HS-5 (cell line): ENCODE data around the gene ADRB1.

Experiments used
- DNase-seq: peaks from one replicate; pipeline ENCODE4 v3.0.0-alpha.2; 2012; ENCODE audit warnings: low read depth

ADRB1 gene

DNA sequence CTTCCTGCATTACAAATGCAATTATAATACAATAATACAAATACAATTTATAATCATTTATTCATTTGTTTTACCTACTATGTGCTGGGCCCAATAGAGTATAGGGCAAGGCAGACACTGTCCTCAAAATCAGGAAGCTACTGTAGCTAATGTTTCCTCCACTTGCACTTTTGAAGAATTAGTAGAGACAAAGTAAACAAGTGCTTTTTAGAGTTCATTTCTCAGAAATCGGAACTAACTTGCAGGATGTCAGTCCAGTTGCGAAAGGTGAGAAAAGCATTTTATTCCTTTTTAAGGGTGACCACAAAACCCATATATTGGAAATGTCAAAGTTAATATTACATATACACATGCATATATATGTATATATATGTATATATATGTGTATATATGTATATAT lies 14.2 kb downstream of the ADRB1 start:
- no peak for DNase-seq

DNA sequence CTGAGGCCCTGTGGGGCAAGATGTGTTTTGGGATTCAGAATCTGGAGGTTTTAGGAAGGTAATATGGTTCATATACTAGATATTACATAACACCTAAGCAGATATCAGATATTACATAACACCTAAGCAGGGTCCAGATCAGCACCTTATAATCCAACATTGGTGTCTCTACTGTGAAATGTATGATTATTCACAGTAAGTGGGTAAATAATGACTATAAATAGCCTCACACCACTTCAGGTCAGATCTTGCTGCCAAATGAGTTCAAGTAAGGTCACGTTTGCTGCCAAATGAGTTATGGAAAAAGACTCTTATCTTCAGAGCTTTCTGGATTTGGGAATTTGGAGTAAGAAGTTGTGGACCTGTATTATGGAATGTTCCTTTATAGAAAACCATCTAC lies 14.6 kb downstream of the ADRB1 start:
- DNase-seq, result no peak

DNA sequence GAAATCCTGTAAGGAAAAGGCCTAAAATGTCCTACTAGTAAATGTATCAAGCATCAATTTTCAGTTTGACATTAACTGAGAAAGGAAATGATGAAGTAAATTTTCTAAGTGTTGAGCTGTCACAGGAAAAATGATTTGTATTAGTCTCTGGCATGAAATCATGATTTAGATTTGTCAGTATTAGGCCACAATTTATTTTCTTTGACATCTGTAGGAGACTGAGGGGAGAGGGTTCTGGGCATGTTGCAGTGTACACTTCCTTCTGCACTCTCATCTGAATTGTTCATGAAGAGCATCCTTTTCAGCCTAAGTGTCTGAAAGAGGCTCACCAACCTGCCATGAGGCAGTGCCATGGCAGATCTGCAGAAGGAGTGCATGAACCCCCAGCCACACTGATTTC lies 15.9 kb downstream of the ADRB1 start:
- DNase-seq, result no peak

DNA sequence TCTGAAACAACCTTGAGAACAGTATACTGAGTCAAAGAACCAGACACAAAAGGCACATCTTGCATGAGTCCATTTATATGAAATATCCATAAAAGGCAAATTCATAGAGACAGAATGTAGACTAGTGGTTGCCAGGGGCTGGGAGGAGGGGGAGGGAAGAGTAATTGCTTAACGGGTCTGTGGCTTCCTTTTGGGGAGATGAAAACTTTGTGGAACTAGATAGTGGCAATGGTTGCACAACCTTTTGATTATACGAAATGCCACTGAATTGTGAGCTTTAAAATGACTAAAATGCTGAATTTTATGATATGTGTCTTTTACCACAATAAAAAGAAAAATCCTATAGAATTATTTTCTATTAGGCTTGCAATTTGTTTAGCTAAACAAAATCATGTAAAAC lies 16.8 kb downstream of the ADRB1 start:
- DNase-seq, result no peak

DNA sequence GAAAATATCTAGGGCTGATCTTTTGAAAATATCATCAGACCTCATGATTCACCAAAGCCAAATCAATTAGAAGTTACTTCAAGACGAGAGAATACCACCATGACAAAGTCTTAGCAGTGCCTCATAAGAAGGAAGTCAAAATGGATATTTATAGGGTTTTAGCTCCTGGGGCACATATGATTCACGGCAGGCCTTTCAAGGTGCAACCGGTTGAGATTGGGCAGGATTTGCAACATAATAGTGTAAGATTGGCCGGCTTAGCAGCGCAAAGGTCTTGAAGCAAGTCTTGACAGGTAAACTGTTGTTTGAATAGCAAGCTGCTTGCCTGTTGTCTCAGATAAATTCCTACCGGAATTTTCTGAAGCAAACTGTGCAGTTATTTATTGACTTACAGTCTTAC lies 17.5 kb downstream of the ADRB1 start:
- no peak for DNase-seq

DNA sequence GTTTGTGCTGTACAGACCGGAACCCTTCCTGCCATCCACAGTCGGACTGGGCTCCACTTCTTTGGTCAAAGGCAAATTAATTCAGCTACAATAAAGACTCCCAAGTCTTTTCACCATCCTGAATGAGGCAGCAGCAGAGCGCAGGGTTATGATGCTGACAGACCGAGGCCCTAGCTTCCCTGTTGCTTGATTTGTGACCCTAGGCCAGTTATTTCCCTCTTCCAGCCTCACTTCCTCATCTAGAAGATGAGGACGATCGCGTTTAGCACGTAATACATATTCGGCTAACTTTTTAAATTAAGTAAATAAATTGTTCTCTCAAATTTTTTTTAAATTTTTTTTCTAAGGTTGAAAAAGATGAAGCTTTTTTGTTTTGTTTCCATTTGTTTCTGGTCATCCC lies 18.1 kb downstream of the ADRB1 start:
- no peak for DNase-seq

DNA sequence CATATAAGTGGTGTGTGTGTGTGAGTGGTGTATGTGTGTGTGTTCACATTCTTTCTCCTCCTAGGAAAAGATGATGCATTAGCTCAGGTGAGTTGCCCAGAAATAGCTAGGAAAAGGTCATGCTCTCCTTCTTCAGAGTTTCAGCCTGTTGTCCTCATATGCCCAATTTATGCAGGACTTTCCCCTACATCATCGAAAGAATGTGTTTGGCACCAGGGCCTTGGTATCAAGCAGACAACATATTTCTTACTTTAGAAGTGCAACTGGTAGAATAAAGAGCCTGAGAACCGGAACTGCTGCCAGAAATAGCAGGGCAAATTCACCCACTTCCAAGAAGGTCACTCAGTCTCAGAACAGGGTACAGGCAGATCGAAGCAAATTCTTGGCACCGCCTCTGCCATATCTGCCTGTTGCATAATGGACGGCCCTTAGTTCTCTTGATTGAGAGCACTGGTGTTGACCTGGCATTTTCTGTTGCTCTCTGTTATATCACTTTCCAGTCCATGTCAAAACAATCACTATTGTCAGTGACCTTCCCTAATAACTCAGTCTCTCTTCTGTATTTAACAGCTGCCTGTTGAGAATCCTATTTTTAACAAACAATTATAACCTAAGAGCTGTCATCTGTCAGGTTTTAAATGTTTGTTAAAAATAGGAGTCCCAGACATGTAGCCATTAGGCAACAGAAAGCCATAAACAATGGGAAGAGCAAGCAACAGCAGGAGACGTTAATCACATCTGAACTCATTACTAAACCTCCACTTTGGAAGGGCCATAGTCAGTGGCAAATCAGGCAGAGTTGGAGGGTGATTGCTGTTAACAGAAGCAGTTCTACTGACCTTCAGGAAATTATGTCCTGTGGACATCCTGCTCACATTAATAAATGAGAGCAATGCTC lies 20.7 kb downstream of the ADRB1 start:
- DNase-seq, result no peak

DNA sequence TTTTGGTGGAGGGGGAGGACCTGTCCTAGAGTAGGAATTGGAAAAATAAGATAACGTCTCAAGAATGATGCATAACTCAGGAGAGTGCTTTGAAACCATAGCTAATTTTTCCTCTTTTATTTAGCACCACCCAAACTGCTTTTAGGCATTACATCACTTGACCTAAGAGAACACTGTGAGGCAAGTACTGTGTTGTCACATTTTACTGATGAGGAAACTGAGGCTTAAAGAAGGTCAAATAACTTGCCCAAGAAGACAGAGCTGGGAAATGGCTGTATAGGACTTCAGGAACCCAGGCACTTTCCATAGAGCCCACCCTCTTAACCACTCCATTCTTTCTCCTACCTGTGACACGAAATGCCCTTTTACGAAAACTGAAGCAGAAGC lies 21.4 kb downstream of the ADRB1 start:
- no peak for DNase-seq

DNA sequence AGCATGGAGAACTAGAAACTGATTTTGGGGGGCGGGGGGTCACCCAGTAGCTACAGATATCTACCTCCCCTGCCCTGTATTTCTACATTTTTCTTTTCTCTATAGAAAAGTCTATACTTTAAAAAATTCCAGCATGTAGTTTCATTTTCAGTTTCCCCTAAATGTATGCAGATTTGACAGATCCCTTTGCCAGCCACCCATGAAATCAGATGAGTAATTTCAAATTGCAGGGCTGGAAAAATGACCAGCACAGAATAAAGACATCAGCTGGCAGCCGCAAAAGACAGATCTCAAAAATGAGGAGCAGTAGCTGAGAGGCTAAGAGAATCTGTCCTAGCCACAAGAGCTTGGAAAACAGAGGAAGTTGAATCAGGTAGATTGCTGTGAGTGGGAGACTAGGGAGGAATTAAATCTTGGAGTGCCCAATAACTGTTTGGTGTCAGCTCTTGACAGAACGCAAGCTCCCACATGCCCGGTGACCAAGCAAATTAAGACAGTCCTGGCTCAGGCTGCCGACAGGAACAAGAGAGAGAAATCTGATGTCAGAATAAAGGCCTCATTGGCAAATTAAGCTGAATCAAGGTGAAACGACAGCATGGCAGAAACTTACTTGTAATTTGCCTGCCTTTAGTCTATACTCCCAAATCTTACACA lies 24.5 kb downstream of the ADRB1 start:
- DNase-seq, result no peak

DNA sequence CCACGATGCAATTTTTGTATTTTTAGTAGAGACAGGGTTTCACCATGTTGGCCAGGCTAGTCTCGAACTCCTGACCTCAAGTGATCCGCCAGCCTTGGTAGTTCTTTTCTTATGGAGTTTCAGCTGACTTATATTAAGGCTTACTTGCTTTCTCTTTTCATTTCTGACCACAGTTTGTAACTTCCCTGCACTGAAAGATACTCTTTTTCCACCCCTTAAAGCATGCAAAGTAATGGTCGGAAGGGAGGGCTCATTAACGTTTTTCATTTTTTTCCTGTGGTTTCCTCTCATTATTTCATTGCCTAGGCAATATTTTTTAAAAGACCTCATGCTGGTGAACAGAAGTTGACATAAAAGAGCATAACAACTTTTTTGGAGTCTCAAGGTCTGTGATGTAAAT lies 27.0 kb downstream of the ADRB1 start:
- no peak for DNase-seq

DNA sequence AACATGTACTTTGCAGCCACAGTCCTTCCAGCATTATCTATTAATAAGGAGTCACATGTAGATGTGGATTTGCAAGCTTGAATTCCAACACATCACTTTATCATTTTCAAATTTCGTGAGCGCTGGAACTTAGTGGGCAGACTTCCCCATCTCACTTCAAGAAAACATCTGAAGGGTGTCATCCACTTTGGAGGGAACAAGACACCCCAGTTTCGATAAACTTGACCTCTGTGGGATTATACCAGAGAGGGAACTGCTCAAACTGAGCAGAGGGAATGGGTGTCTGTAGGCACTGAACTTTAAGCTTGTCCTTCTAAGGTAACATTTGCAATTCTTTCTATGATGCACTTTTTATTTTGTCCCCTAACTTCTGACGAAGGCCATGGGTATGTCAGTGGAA lies 27.5 kb downstream of the ADRB1 start:
- no peak for DNase-seq

DNA sequence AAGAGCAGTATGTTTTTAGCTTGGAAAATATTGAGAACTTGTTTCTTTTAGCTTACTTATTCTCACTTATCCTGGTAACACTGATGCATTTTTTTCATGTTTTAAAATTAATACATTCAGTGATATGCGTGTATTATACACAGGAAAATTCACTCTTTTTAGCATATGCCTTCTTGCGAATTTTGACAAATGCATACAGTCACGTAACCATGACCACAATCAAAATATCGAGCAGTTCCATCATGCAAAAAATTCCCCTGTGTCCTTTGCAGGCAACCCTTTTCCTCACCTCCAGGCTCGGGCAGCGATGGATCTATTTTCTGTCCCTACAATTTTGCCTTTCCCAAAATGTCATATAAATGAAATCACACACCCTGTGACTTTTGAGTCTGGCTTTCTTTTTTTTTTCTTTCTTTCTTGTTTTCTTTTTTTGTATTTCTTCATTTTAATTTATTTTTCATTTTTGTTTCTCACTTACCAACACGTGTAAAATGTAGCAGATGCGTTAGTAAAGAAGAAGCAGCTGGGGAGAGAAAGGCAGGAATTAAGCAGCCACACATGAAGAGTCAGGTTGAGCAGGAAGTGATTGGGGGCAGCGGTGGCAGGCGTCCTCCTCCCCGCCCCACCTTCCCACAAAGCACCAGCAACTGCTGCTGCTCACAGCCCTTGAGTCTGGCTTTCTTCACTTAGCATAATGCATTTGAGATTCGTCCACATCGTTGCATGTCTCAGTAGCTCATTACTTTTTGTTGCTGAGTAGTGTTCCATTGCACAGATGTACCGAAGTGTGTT lies 29.9 kb downstream of the ADRB1 start:
- no peak for DNase-seq

DNA sequence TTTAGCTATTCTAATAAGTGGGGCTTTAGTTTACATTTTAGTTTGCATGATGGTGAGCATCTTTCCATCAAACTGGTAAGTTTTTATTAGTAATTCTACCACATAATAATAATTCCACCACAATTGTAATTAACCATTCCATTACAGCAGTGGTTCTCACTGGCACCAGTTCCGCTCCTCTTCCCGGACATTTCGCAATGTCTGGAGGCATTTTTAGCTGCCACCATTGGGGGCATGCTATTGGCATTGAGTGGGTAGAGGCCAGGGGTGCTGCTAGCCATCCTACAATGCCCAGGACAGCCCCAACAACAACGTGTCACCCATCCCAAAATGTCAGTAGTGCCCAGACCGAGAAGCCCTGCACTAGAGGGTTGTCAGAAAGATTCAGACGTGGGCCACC lies 31.4 kb downstream of the ADRB1 start:
- DNase-seq, result no peak

DNA sequence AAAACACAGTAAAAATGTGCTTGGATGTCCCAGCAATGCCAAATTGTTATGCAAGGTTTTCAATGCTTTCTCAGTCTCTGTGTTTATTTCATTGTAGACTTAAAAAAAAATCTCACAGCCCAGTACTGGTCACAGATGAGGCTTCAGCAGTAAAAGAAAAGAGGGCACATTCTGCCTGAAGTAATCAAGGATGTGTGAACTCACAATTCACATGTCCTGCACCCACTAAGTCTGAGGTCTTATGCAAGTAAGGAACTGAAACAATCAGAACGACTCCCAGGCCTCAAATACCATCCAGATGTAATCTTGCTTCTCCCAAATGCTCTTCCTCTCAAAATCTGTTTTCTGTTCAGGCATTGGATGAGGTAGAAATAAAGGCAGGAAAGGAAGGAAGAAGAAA lies 33.7 kb downstream of the ADRB1 start:
- DNase-seq, result no peak

DNA sequence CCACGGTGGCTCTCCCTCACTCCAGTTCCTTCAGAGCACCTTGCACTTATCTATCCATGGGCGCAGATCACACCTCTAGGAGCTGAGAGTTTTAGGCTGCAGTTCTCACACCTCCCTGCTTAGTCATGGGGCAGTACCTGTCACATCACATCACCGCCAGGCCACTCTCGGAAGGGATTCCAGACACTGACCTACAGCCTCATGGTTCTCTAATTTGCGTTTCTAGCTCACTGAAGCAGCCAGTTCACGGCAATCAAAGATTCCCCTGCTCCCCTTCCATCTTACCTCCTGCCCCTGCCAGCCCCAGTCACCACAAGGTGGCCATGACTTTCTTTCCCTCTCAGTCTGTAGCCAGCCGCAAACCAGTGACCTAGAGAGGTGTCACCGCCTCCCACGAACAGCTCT lies 34.2 kb downstream of the ADRB1 start:
- DNase-seq, result no peak

DNA sequence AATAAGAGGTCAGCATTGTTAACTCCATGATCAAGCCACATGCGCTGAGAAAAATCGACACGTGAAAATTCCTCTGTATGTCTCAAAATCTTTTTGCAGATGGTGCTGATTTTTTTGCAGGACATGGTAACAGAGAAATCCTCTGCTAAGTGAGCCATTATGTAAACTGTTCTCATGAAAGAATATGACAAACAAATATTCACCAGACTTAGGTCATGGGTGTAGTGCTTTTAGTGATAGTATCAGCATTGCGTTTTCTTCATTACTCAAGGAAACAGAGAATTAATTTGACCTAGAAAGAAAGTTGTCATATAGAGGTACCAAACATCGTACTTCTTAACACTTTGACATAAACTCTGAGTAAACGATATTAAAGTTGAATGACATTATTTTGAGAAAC lies 34.7 kb downstream of the ADRB1 start:
- DNase-seq, result no peak

DNA sequence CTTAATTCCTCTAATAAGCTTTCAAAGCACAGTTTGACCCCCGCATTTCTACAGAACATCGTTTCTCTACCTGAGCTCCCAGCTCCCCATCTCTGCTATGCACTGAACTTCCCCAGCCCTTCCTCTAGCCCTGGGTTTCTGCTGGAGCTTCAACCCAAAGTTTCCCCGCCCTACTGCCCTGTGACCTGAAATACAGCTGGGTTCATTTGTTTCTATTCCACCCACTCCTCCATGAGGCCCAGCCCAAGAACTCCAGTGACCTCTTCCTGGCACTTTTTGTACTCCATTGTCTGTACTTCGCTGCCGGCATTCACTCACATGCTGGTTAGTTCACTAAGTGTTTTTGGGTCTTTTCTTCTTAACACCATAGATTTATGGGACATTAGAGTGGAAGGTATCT lies 35.8 kb downstream of the ADRB1 start:
- no peak for DNase-seq

DNA sequence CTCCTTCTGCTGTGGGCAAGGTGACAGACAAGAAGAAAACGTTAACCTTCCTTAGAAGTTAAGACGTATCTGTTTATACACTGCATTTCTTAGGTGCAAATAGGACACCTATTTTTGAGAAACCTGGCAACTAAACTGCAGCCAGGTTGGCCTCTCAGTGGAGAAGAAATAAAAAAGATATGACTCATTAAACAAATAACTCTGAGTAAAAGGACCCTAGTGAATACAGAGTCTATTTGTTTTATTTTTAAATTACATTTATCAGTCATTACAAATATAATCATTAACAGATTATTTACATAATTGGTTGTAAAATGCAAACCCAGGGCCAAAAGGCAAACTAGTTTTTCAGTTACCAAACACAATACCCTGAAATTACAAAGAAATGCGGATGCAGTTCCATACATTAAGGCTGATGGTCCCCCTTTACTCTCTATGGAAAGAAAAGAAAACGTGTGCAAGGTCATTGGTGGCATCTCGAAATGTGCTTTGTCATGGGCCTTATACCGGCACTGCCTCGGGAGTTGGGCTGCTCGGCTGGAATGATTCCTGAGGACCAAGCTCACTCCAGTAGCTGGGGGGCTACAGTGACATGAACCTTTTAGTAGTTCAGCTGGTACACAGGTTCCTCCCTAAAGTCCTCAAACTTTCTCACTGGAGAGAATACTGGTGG lies 38.4 kb downstream of the ADRB1 start:
- DNase-seq, result no peak

DNA sequence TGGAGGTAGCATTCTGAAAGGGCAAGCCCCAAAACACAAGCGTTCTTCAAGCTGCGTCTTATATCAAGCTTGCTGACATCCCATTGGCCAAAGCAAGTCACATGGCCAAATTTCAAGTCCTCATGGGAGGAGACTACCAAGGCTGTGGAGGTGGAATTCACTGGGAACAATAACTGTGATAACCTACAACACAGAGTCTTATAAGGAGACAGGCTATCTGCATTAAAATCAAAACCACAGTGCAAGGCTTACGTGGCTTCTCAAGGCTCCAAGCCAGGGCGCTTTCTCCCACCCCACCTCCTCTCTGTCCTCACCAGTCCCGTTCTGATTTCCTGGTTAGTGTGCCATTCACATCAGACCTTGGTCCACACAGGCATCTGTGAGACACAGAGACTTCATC lies 39.4 kb downstream of the ADRB1 start:
- DNase-seq, result no peak

DNA sequence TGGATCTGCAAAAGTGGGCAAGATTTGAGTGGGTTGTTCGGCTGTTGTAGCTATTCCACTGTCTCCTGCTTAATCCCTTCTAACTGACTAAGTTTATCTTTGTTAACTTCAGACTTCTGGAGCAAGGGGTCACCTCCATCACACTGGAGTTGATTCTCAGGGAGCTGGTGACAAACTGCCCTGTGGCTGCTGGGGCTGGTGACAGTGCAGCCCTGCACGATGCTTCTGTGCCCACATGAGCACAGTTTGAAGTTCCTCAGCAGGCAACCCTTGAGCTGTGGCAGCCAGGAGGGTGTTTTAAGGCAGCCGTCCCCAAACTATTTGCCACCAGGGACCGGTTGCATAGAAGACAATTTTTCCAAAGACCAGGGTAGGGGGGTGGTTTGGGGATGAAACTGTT lies 40.5 kb downstream of the ADRB1 start:
- no peak for DNase-seq

DNA sequence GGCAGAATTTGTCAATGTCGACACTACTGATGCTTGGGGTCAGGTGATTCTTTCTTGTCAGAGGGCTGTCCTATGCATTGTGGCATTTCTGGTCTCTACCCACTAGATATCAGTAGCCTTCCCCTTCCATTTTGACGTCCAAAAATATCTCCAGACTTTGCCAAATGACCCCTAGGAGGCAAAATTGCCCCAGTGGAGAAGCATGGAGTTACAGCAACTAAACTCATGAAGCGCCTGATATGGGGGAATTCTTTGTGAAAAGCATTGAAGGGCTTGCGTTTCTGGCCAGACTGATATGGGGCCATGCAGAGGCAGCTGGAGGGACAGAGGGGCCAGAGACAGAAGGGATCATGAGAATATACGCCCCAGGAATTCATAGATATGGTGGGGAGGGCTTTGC lies 43.6 kb downstream of the ADRB1 start:
- DNase-seq, result no peak

DNA sequence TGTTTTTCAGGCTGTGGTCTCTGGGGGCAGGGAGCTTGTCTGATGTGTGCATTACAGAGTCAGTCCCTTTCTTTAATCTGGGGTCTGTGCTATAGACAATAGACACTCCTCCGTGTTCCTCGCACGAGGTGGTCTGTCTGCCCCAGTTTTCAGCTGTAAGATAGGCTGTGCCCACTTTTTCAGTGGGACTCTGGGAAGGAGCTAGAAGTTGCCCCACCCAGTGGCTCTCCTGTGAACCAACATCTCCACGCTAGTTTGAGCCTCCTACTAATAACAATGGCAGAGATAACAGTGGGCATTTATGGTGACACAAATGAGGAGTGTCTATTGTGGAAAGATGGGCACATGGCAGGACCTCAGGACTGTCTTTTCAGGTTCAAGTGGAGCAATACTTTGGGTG lies 44.0 kb downstream of the ADRB1 start:
- DNase-seq, result no peak

DNA sequence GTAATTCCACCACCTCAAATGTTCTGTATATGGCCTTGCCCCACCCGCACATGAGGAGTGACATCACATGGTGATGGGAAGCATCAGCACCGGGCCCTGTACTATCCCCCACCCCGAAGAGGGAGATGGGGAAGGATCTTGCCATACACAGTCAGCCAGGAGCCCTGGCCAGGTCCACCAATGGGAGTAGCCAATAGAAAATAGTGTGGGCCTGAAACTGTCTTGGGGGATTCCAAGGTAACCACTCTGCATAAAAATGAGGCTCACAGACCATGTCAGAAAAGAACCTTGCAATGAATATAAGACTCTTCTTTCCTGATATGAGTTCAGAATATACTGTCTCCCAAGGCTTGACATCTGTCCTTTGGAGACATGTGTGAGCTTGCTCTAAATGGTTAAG lies 51.1 kb downstream of the ADRB1 start:
- DNase-seq, result no peak
